WTC11 (cell line): ENCODE measurements around the gene TMEM131L.

Experiments used
- FOXP1 ChIP-seq: sonication (generic); formaldehyde crosslinking; IDR thresholded peaks from 2 replicates; pipeline ENCODE4 v1.8.0; 2022; ENCODE audit warnings: missing genetic modification reagents, mild to moderate bottlenecking, moderate library complexity, borderline replicate concordance
- MAX ChIP-seq: sonication (generic); formaldehyde crosslinking; IDR thresholded peaks from 2 replicates; pipeline ENCODE4 v1.8.0; 2022; ENCODE audit warnings: mild to moderate bottlenecking, missing genetic modification reagents
- TF ChIP-seq, protein P1 (sequence below): sonication (generic); formaldehyde crosslinking; IDR thresholded peaks from 2 replicates; pipeline ENCODE4 v1.8.1; 2022; ENCODE audit warnings: mild to moderate bottlenecking, moderate library complexity, missing genetic modification reagents

- TF ChIP-seq MAX, result no peak
- TF ChIP-seq, protein P1, sequence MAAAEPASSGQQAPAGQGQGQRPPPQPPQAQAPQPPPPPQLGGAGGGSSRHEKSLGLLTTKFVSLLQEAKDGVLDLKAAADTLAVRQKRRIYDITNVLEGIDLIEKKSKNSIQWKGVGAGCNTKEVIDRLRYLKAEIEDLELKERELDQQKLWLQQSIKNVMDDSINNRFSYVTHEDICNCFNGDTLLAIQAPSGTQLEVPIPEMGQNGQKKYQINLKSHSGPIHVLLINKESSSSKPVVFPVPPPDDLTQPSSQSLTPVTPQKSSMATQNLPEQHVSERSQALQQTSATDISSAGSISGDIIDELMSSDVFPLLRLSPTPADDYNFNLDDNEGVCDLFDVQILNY (CRISPR knock-in tag), result no peak
- no peak for TF ChIP-seq FOXP1 (CRISPR knock-in tag)
Measured at GRCh38 chr4:153485860-153486259, 19.7 kb downstream of the TMEM131L start.
